IPS-20b (cell line): ENCODE results near the gene C6orf132.

Experiments
- H3K27ac ChIP-seq: one replicate; pipeline ENCODE4 v1.5.1; 2013; ENCODE audit warnings: low read length
- H3K27me3 ChIP-seq: 2 replicates; pipeline ENCODE4 v1.6.1; 2013; ENCODE audit warnings: mild to moderate bottlenecking, low read length, inconsistent platforms; ENCODE audit not compliant: insufficient read depth
- H3K36me3 ChIP-seq: 2 replicates; pipeline ENCODE4 v1.6.1; 2013; ENCODE audit warnings: low read depth, mild to moderate bottlenecking, inconsistent platforms, low read length, moderate library complexity; ENCODE audit not compliant: insufficient read depth
- H3K4me1 ChIP-seq: 2 replicates; pipeline ENCODE4 v1.6.1; 2013; ENCODE audit warnings: mild to moderate bottlenecking, control low read depth, inconsistent platforms, low read length, moderate library complexity; ENCODE audit not compliant: insufficient read depth
- H3K4me3 ChIP-seq: 2 replicates; pipeline ENCODE4 v1.5.1; 2013; ENCODE audit warnings: mild to moderate bottlenecking, low read length, inconsistent platforms
- H3K9ac ChIP-seq: 2 replicates; pipeline ENCODE4 v1.6.1; 2013; ENCODE audit warnings: low read depth, mild to moderate bottlenecking, inconsistent platforms, low read length, moderate library complexity
- H3K9me3 ChIP-seq: 2 replicates; pipeline ENCODE4 v1.6.1; 2013; ENCODE audit warnings: mild to moderate bottlenecking, low read depth, low read length, inconsistent platforms; ENCODE audit not compliant: insufficient read depth

The C6orf132 gene

GRCh38 chr6:42147138-42147562 lies 4.7 kb upstream of the C6orf132 start:
- no peak overlapping the region for H3K27ac ChIP-seq
- H3K27me3 ChIP-seq = peaks cover 5% of the 10 kb centered on the region; the same call in 1 of the 2 replicates
- H3K36me3 ChIP-seq = no peaks in the 10 kb centered on the region
- peaks cover 3% of the 10 kb centered on the region; the same call in 1 of the 2 replicates for H3K4me1 ChIP-seq
- H3K9ac ChIP-seq = no peak overlapping the region
- no peaks in the 10 kb centered on the region for H3K9me3 ChIP-seq
- H3K4me3 ChIP-seq = no peak overlapping the region

DNA sequence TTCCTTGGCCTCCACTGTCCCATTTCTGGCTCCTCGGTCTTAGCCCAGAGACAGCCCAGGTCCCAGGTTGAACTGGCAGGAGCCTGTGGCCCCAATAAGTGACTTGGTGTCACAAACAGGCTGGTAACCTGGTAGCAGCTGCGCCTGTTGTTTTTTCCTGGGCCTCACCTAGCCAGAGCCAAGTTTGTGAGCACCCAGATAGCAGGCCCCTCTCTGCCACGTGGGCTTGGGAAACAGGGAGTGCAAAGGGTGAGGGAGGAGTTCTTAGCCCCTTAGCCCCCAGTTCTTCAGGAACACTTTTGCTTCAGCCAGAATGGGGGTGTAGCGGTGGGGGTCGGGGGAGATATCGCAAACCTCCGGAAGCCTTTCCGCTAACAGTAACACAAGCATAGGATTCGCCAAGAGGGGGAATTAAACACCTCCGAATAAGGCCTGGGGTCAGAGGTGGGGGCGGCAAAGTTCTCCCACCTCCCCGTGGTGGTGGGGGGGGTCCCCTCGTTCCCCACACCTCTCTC lies 760 bp downstream of the C6orf132 start:
- Histone ChIP-seq H3K27ac (peak overlapping the region; percentile 18), H3K4me3 (peak overlapping the region; percentile 91), H3K4me1 (peaks cover 38% of the 10 kb centered on the region), H3K9ac (peak overlapping the region; percentile 86), H3K9me3 (no peaks in the 10 kb centered on the region), H3K27me3 (peaks cover 5% of the 10 kb centered on the region; the same call in 1 of the 2 replicates), H3K36me3 (peaks cover 7% of the 10 kb centered on the region; the same call in 1 of the 2 replicates)

GRCh38 chr6:42140756-42141602 lies 1.4 kb downstream of the C6orf132 start:
- peak overlapping the region; percentile 86 for H3K9ac ChIP-seq
- peaks cover 41% of the 10 kb centered on the region for H3K4me1 ChIP-seq
- H3K27me3 ChIP-seq = peaks cover 5% of the 10 kb centered on the region; the same call in 1 of the 2 replicates
- H3K9me3 ChIP-seq = no peaks in the 10 kb centered on the region
- no peak overlapping the region for H3K27ac ChIP-seq
- peaks cover 7% of the 10 kb centered on the region; the same call in 1 of the 2 replicates for H3K36me3 ChIP-seq
- H3K4me3 ChIP-seq = peak overlapping the region; percentile 91

- H3K9me3 ChIP-seq = no peaks in the 10 kb centered on the region
- H3K27me3 ChIP-seq = peaks cover 5% of the 10 kb centered on the region; the same call in 1 of the 2 replicates
- H3K4me3 ChIP-seq = peak overlapping the region; percentile 91; the same call in 1 of the 2 replicates
- H3K36me3 ChIP-seq = peaks cover 9% of the 10 kb centered on the region; the same call in 1 of the 2 replicates
- peaks cover 49% of the 10 kb centered on the region for H3K4me1 ChIP-seq
- H3K9ac ChIP-seq = peak overlapping the region; percentile 3; the same call in 1 of the 2 replicates
- H3K27ac ChIP-seq = no peak overlapping the region
Observed at GRCh38 chr6:42140032-42140431, 2.4 kb downstream of the C6orf132 start.

- peaks cover 5% of the 10 kb centered on the region; the same call in 1 of the 2 replicates for H3K27me3 ChIP-seq
- peaks cover 51% of the 10 kb centered on the region for H3K4me1 ChIP-seq
- H3K4me3 ChIP-seq = peak overlapping the region; percentile 91; the same call in 1 of the 2 replicates
- peak overlapping the region; percentile 48; the same call in 1 of the 2 replicates for H3K9ac ChIP-seq
- H3K36me3 ChIP-seq = peaks cover 17% of the 10 kb centered on the region; the same call in 1 of the 2 replicates
- H3K9me3 ChIP-seq = no peaks in the 10 kb centered on the region
- H3K27ac ChIP-seq = peak overlapping the region; percentile 44
Observed at GRCh38 chr6:42138630-42139619, 3.5 kb downstream of the C6orf132 start.

DNA sequence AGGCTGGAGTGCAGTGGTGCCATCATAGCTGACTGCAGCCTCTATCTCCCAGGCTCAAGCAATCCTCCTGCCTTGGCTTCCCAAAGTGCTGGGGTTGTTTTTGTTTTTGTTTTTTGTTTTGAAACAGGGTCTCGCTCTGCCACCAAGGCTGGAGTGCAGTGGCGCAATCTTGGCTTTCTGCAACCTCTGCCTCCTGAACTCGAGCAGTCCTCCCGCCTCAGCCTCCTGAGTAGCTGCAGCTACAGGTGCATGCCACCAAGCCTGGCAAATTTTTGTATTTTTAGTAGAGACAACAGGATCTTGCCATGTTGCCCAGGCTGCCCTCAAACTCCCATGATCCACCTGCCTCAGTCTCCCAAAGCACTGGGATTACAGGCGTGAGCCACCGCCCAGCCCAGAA lies 4.2 kb downstream of the C6orf132 start:
- H3K36me3 ChIP-seq = peaks cover 21% of the 10 kb centered on the region; the same call in 1 of the 2 replicates
- no peaks in the 10 kb centered on the region; the same call in 1 of the 2 replicates for H3K27me3 ChIP-seq
- H3K27ac ChIP-seq = peak overlapping the region; percentile 17
- peak overlapping the region; percentile 48; the same call in 1 of the 2 replicates for H3K9ac ChIP-seq
- H3K4me1 ChIP-seq = peaks cover 52% of the 10 kb centered on the region
- no peaks in the 10 kb centered on the region for H3K9me3 ChIP-seq
- no peak overlapping the region; the same call in 1 of the 2 replicates for H3K4me3 ChIP-seq

DNA sequence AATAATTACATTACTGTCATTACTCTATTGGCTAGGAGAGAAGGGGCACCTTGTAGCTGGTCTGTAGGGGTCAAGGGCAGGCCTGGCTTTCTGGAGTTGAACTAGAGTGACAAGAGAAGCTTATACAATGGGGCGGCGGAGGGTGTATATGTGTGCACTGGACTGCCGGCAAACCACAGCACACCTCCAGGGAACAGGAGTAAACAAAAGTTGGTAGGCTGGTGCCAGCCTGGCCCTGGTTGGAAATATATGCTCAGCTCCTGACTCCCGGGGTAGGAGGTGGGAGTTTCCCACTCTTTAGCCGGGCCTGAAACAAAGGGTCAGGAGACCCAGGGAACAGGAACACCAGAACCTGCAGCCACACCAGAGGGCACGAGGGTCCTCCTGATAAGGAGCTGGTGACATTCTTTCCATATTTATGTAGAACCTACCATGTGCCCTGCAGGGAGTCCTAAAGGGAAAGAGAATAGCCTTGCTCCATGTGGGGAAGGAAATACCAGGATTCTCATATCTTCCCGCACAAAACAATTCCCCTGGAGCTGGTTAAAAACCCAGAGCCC lies 5.1 kb downstream of the C6orf132 start:
- peaks cover 56% of the 10 kb centered on the region for H3K4me1 ChIP-seq
- H3K4me3 ChIP-seq = peak overlapping the region; percentile 55
- H3K36me3 ChIP-seq = peaks cover 25% of the 10 kb centered on the region; the same call in 1 of the 2 replicates
- no peaks in the 10 kb centered on the region for H3K27me3 ChIP-seq
- peak overlapping the region; percentile 82; the same call in 1 of the 2 replicates for H3K9ac ChIP-seq
- H3K27ac ChIP-seq = peak overlapping the region; percentile 96
- H3K9me3 ChIP-seq = no peaks in the 10 kb centered on the region

- Histone ChIP-seq H3K27me3 (no peaks in the 10 kb centered on the region), H3K4me1 (peaks cover 56% of the 10 kb centered on the region), H3K9me3 (no peaks in the 10 kb centered on the region), H3K27ac (peak overlapping the region; percentile 96), H3K9ac (peak overlapping the region; percentile 82; the same call in 1 of the 2 replicates), H3K4me3 (peak overlapping the region; percentile 55), H3K36me3 (peaks cover 28% of the 10 kb centered on the region; the same call in 1 of the 2 replicates)
Observed at GRCh38 chr6:42136508-42137193, 5.8 kb downstream of the C6orf132 start.

GRCh38 chr6:42135722-42136121 lies 6.7 kb downstream of the C6orf132 start:
- H3K27me3 ChIP-seq = no peaks in the 10 kb centered on the region
- H3K9me3 ChIP-seq = no peaks in the 10 kb centered on the region
- peaks cover 35% of the 10 kb centered on the region; the same call in 1 of the 2 replicates for H3K36me3 ChIP-seq
- peak overlapping the region; percentile 77 for H3K27ac ChIP-seq
- H3K9ac ChIP-seq = no peak overlapping the region
- peaks cover 51% of the 10 kb centered on the region for H3K4me1 ChIP-seq
- H3K4me3 ChIP-seq = no peak overlapping the region

- Histone ChIP-seq H3K27ac (peak overlapping the region; percentile 77), H3K4me1 (peaks cover 48% of the 10 kb centered on the region), H3K27me3 (no peaks in the 10 kb centered on the region), H3K36me3 (peaks cover 36% of the 10 kb centered on the region; the same call in 1 of the 2 replicates), H3K9ac (peak overlapping the region; percentile 39; the same call in 1 of the 2 replicates), H3K9me3 (no peaks in the 10 kb centered on the region), H3K4me3 (no peak overlapping the region)
Observed at GRCh38 chr6:42135161-42135560, 7.3 kb downstream of the C6orf132 start.
